Nephron (organoid): ENCODE data around the gene VPS18.

Source experiments
- H3K27ac Mint-ChIP-seq, 3 experiments: 2 replicates each; pipeline ENCODE4 v1.8.0; 2020; ENCODE audit warnings: mixed read lengths in 3 of 3, mild to moderate bottlenecking in 2 of 3, moderate library complexity in 1 of 3
- H3K27me3 Mint-ChIP-seq: 2 replicates; pipeline ENCODE4 v1.8.0; 2021; ENCODE audit warnings: low read depth, mild to moderate bottlenecking, moderate library complexity, mixed read lengths
- H3K36me3 Mint-ChIP-seq: 2 replicates; pipeline ENCODE4 v1.8.0; 2020; ENCODE audit warnings: low read depth, mixed read lengths
- H3K4me1 Mint-ChIP-seq: 2 replicates; pipeline ENCODE4 v1.8.0; 2020; ENCODE audit warnings: mixed read lengths
- H3K4me3 Mint-ChIP-seq, 3 experiments: 2 replicates each; pipeline ENCODE4 v1.8.0; 2020; ENCODE audit warnings: mild to moderate bottlenecking in 3 of 3, mixed read lengths in 3 of 3, moderate library complexity in 2 of 3
- H3K9me3 Mint-ChIP-seq: 2 replicates; pipeline ENCODE4 v1.8.0; 2020; ENCODE audit warnings: mixed read lengths
- TF ChIP-seq, protein P1 (sequence below), 3 experiments: fragments of 200-600 bp; sonication (generic); IDR thresholded peaks; one replicate each; pipeline ENCODE4 v1.5.0; 2021; ENCODE audit warnings: antibody characterized with exemption in 3 of 3; ENCODE audit not compliant: unreplicated experiment in 3 of 3

The VPS18 gene

DNA sequence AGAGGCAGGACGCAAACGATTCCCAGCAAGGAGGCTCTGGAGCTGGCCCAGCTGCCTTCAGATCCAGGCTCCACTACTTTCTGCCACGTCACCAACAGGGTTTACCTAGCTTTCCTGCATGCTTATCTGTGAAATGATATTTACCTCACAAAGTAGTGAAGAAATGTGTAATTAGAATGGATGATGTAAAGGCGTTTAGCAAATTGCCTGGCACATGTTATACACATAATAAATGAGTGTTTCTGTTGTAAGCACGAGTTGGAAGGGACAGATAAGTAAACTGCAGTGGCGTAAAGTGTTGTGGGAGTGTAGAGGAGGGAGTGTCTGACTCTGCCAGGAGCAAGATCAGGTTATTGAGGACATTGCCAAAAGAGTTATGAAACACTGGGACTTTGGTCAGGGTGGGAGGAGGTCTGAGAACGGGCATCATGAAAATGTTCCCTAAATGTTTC is 55.5 kb downstream of the VPS18 start:
- no peak overlapping the region for H3K27ac Mint-ChIP-seq
- peaks cover 9% of the 10 kb centered on the region for H3K4me1 Mint-ChIP-seq
- no peaks in the 10 kb centered on the region for H3K36me3 Mint-ChIP-seq
- peaks cover 54% of the 10 kb centered on the region for H3K27me3 Mint-ChIP-seq
- TF ChIP-seq, protein P1, sequence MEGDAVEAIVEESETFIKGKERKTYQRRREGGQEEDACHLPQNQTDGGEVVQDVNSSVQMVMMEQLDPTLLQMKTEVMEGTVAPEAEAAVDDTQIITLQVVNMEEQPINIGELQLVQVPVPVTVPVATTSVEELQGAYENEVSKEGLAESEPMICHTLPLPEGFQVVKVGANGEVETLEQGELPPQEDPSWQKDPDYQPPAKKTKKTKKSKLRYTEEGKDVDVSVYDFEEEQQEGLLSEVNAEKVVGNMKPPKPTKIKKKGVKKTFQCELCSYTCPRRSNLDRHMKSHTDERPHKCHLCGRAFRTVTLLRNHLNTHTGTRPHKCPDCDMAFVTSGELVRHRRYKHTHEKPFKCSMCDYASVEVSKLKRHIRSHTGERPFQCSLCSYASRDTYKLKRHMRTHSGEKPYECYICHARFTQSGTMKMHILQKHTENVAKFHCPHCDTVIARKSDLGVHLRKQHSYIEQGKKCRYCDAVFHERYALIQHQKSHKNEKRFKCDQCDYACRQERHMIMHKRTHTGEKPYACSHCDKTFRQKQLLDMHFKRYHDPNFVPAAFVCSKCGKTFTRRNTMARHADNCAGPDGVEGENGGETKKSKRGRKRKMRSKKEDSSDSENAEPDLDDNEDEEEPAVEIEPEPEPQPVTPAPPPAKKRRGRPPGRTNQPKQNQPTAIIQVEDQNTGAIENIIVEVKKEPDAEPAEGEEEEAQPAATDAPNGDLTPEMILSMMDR (IDR thresholded peaks at IDR 0.05; ENCODE audit: unreplicated experiment in 3 of 3), result no peak
- H3K9me3 Mint-ChIP-seq, result no peaks in the 10 kb centered on the region
- peak overlapping the region in 2 of 3 experiments; percentile 8 to 14 for H3K4me3 Mint-ChIP-seq

DNA sequence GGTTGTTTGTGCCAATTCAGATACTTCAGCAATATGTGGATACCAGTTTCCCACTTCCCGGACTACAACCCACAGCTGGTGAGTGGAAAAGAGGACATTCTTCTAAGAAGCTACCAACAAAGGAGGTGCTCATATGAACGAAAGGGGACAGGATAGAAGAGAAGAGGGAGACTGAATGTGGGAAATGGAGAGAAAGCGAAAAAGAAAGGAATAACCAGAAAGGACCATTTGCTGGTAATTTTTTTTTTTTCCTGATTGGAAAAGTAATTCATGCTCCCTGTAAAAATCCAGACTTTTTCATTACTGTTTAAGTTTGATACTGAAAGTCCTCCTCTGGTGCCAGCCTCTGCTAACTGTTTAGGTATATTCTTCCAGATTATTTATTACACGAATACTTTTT is 57.5 kb downstream of the VPS18 start:
- no peaks in the 10 kb centered on the region for H3K36me3 Mint-ChIP-seq
- peaks cover 18% of the 10 kb centered on the region for H3K4me1 Mint-ChIP-seq
- peak overlapping the region; percentile 73 to 94 (median 92) for H3K4me3 Mint-ChIP-seq
- peaks cover 41% of the 10 kb centered on the region for H3K27me3 Mint-ChIP-seq
- no peak overlapping the region for H3K27ac Mint-ChIP-seq
- TF ChIP-seq, protein P1 (IDR thresholded peaks at IDR 0.05; ENCODE audit: unreplicated experiment in 3 of 3), result no peak
- H3K9me3 Mint-ChIP-seq, result no peaks in the 10 kb centered on the region

DNA sequence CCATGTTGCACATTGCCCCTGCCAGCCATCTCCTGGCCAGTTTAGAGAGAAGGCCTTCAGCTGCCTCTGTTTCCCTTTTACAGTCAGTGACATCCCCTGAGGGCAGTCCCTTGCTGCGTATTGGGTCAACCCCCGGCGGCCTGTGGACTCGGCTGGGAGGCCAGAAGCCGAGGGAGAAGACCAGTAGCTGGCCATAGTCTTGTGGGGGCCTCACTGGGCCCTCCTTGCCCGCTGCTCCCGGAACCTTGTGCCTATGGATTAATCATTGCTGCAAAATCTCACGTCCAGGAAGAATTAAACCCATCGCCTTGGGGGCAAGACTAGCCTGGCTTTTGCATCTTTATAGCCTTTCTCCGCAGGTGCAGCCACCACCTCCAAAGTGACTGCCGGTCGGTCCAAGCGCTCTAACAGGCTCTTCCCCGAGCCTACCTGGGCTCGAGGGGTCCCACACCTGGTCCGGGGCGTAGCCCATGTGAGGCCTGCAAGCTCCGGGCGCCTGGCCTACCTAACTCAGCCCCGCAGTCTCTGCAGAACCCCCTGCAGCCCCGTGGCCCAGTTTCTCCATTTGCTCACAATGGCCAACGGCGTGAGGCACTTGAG is 58.2 kb downstream of the VPS18 start:
- Mint-ChIP-seq H3K4me1 (peaks cover 18% of the 10 kb centered on the region), H3K27ac (no peak overlapping the region)

DNA sequence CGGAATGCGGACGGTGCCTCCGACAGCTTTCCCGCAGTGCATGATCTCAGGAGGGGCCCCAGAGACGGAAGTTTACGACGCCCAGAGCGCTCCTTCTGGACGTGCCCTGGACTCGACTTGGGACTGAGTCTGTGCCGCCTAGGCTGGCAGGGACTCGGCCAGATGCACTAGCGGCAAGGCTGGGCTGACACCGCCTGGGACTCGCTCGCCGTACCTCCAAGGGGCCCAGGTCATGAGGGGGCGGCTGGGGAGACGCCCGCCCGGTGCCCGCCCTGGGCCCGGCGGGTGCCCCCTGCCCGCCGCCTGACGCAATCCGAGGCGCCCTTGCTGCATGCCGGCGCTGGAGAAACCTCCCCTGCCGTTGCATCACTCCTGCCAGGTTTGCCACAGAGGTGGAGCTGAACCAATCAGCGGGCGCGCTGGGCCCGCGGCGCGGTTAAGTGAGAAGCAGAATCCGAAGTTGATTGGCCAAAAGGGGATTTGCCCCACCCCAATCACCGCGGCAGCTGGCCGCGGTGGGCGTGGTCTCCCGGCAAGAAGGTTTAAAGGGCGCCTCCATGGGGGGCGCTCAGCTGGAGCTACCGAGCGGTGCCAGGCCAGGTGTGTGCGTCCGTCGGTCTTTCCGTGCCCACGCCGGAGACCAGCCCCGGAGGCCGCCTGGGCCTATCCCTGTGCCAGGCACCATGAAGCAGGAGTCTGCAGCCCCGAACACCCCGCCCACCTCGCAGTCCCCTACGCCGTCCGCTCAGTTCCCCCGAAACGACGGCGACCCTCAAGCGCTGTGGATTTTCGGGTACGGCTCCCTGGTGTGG is 58.9 kb downstream of the VPS18 start, which contains the start of gene CHAC1:
Gene CHAC1, plus strand, starts transcription at position 571 of the 812 bp plus-strand sequence. Its CDS starts 113 bp downstream, at position 684.
- TF ChIP-seq, protein P1 (IDR thresholded peaks at IDR 0.05; ENCODE audit: unreplicated experiment in 3 of 3), result no peak
- no peaks in the 10 kb centered on the region for H3K36me3 Mint-ChIP-seq
- no peaks in the 10 kb centered on the region for H3K9me3 Mint-ChIP-seq
- H3K27me3 Mint-ChIP-seq, result peaks cover 44% of the 10 kb centered on the region
- H3K4me1 Mint-ChIP-seq, result peaks cover 25% of the 10 kb centered on the region
- peak within 1 kb of the TSS; percentile 92 to 94 (median 94) for H3K4me3 Mint-ChIP-seq
- peak within 1 kb of the TSS; percentile 35 to 90 (median 58) for H3K27ac Mint-ChIP-seq

More for the DNA sequence above, 58.2 kb downstream of the VPS18 start:
- Mint-ChIP-seq H3K36me3 (no peaks in the 10 kb centered on the region), H3K4me3 (peak overlapping the region; percentile 92 to 94 (median 94)), H3K9me3 (no peaks in the 10 kb centered on the region), H3K27me3 (peaks cover 39% of the 10 kb centered on the region)
- TF ChIP-seq, protein P1 (IDR thresholded peaks at IDR 0.05; ENCODE audit: unreplicated experiment in 3 of 3), result no peak
